Vagina (tissue), 2 donors: Measurements from ENCODE around the gene NDUFAF5.

ENCODE experiments used
- CTCF ChIP-seq, 3 experiments: fragments of 450-650 bp in 2 of 3; fragments of 200-600 bp in 1 of 3; sonication (generic) in 1 of 3; IDR thresholded peaks; one replicate each; pipeline ENCODE4 v1.5.1; 2017 to 2019; ENCODE audit warnings: antibody characterized with exemption in 3 of 3, mild to moderate bottlenecking in 2 of 3, moderate library complexity in 2 of 3
- POLR2A ChIP-seq, 2 donors: fragments of 450-650 bp; IDR thresholded peaks; one replicate each; pipeline ENCODE4 v1.6.1; 2017; ENCODE audit warnings: antibody characterized with exemption in 2 of 2, mild to moderate bottlenecking in 2 of 2, moderate library complexity in 2 of 2
- POLR2AphosphoS5 ChIP-seq, 2 donors: sonication (generic); formaldehyde crosslinking; IDR thresholded peaks; one replicate each; pipeline ENCODE4 v1.9.0; 2017; ENCODE audit warnings: antibody characterized with exemption in 2 of 2, mild to moderate bottlenecking in 2 of 2, low read depth in 1 of 2; ENCODE audit not compliant: insufficient read depth in 1 of 2

GRCh38 chr20:13824459-13824858 is 39.6 kb downstream of the NDUFAF5 start:
- TF ChIP-seq POLR2AphosphoS5 (IDR thresholded peaks at IDR 0.05; ENCODE audit: insufficient read depth in 1 of 2, low read depth in 1 of 2) = no peak
- TF ChIP-seq CTCF (IDR thresholded peaks at IDR 0.05) = no peak
- no peak for TF ChIP-seq POLR2A (IDR thresholded peaks at IDR 0.05)
